Vagina (tissue), 2 donors: ENCODE measurements around the gene IGSF3.
"Not testable (repeated sequence)": the region's sequence is repeated elsewhere in the genome, so short reads cannot be mapped to it uniquely, and the experiment has no call there.

Source experiments
- POLR2A ChIP-seq, 2 donors: fragments of 450-650 bp; IDR thresholded peaks; one replicate each; pipeline ENCODE4 v1.6.1; 2017; ENCODE audit warnings: antibody characterized with exemption in 2 of 2, mild to moderate bottlenecking in 2 of 2, moderate library complexity in 2 of 2
- TF ChIP-seq, protein P1 (sequence below), 3 experiments: fragments of 450-650 bp in 2 of 3; fragments of 200-600 bp in 1 of 3; sonication (generic) in 1 of 3; IDR thresholded peaks; one replicate each; pipeline ENCODE4 v1.5.1; 2017 to 2019; ENCODE audit warnings: antibody characterized with exemption in 3 of 3, mild to moderate bottlenecking in 2 of 3, moderate library complexity in 2 of 3

GRCh38 chr1:116650781-116651180 lies 16.8 kb downstream of the IGSF3 start:
- TF ChIP-seq, protein P1, sequence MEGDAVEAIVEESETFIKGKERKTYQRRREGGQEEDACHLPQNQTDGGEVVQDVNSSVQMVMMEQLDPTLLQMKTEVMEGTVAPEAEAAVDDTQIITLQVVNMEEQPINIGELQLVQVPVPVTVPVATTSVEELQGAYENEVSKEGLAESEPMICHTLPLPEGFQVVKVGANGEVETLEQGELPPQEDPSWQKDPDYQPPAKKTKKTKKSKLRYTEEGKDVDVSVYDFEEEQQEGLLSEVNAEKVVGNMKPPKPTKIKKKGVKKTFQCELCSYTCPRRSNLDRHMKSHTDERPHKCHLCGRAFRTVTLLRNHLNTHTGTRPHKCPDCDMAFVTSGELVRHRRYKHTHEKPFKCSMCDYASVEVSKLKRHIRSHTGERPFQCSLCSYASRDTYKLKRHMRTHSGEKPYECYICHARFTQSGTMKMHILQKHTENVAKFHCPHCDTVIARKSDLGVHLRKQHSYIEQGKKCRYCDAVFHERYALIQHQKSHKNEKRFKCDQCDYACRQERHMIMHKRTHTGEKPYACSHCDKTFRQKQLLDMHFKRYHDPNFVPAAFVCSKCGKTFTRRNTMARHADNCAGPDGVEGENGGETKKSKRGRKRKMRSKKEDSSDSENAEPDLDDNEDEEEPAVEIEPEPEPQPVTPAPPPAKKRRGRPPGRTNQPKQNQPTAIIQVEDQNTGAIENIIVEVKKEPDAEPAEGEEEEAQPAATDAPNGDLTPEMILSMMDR (IDR thresholded peaks at IDR 0.05) = not testable (repeated sequence)
- TF ChIP-seq POLR2A (IDR thresholded peaks at IDR 0.05) = not testable (repeated sequence)
